Hematopoietic multipotent progenitor cell (in vitro differentiated cells): Measurements from ENCODE around the gene GABPB2. TPM values are rescaled to one million over a fixed set of nuclear protein-coding genes. Genes with fewer than 3 reads are reported as not detected.
A peak's percentile ranks its signal among the peaks of the same experiment; 100 is the strongest.
"Not testable (repeated sequence)": the region's sequence is repeated elsewhere in the genome, so short reads cannot be mapped to it uniquely, and the experiment has no call there.

Source experiments
- DNase-seq, 3 donors: peaks; one replicate each; pipeline ENCODE4 v3.0.0-alpha.2; 2011 to 2015; ENCODE audit warnings: low read depth in 2 of 3, low spot score in 2 of 3
- total RNA-seq: library from RNA; depleted of rRNA; stranded (reverse); fragments of >200 nt; gene quantifications from one replicate; pipeline ENCODE4 v1.2.3, GENCODE V29; 2012

GABPB2 gene
- total RNA-seq, 1 donor, result 5.7 TPM

DNA sequence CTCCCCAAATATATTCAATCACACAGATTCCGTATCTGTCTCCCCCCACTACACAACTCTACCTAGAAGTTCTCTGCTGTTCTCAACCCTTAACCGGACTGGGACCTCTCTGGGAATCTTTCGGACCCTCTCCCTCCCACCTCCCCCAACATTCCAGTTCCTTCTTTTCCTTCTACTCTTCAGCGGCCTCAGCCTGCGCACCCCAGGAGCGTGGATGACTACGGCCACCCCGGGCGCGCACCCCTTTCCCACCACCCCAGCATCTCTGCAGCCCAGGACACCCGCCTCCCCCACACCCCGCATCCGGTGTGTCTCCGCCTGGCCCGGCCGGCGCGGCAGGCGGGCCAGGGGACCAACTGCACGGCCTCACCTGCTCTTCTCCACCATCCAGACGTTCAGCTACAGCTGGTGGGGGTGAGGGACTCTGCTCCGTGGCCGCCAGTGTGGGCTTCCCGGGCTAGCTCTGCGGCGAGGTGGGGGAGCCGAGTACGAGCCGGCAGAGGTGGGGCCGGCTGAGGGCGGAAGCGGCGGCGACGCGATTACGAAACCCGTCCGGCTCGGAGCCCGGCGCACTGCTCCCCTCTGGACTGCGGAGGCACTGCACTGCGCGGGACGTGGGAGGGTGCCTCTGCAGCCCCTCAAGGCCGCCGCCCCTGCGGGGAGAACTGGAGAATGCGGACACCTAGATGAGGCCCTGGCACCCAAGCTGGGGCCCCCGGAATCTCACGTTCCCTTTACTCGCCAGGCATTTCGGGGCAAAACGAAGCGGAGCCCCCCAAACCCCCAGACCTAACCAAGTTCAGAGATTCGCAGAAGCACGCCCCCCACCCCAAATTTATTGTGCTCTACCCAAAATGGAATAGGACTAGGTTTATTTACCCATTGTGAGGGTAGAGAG is 11.2 kb upstream of the GABPB2 start, which contains the start of gene CDC42SE1:
CDC42SE1 (minus strand) TSS at position 514 of the 898 bp plus-strand sequence. CDS start 3,892 bp downstream, outside the sequence.
- DNase-seq, result peak; percentile 72 to 92 (median 90)

DNA sequence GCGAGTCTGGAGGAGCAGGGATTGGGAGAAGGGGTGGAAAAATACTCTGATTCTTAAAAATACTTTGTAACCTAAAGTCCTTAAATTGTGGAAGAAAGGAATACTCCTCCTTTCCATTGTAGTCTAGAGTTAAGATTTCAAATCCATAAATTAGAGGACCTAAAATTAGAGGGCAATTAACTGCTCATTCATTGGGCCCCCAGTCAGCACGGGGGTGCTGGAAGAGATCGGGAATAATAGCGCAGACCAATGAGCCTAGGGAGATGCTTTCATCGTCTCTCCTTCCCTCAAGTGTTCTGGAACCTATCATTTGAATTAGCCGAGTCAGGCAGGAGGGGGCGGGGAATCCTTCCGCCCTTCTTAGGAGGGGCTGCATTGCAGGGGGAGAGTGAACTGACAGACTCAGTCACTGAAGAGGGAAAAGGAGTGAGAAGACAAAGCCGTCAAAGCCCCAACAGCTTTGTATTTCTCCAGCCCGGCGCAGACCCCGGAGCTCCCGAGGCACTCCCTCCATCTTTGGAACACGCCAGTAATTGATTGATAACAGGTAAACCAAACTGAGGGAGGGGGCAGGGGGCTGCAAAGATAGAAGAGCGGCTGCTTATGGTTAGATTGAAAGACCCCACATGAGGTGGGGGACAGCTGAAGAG is 10.4 kb upstream of the GABPB2 start, which contains the start of gene MLLT11:
MLLT11 (plus strand) TSS at position 391 of the 650 bp plus-strand sequence. CDS start 6,828 bp downstream, outside the sequence.
- peak in 1 of 3 donors; percentile 57 for DNase-seq

- no peak for DNase-seq
Measured at GRCh38 chr1:151060657-151061421, 9.7 kb upstream of the GABPB2 start.

DNA sequence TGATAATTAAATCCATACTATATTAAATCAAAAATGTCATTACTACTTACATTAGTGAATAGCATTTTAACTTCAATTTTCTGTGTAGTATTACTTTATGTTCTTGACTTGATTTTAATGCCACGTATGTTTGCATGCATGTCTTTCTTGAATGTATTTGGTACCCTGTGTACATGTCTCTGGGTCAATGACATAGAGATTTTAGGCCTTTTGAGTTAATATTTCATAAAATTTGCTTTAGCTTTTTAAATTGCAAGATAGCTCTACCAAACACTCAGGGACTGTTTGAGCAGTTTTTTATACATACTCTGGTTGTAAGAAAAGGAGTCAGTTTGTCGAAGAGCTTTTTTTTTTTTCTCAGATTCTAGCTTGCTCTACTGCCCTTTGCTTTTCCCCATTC is 8.9 kb upstream of the GABPB2 start:
- DNase-seq, result no peak

- no peak for DNase-seq
Measured at GRCh38 chr1:151062741-151063371, 7.7 kb upstream of the GABPB2 start.

DNA sequence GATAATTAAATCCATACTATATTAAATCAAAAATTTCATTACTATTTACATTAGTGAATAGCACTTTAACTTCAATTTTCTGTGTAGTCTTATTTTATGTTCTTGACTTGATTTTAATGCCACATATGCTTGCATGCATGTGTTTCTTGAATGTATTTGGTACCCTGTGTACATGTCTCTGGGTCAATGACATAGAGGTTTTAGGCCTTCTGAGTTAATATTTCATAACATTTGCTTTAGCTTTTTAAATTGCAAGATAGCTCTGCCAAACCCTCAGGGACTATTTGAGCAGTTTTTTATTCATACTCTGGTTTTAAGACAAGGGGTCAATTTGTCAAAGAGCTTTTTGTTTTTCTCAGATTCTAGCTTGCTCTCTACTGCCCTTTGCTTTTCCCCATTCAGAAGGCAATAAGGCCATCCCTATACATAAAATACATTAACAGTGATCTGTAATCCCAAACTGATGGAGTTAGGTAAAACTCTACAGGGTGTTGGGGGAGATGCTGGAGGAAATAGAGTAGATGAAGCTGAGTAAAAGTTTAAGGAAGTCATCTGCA is 5.4 kb upstream of the GABPB2 start:
- DNase-seq, result no peak

DNA sequence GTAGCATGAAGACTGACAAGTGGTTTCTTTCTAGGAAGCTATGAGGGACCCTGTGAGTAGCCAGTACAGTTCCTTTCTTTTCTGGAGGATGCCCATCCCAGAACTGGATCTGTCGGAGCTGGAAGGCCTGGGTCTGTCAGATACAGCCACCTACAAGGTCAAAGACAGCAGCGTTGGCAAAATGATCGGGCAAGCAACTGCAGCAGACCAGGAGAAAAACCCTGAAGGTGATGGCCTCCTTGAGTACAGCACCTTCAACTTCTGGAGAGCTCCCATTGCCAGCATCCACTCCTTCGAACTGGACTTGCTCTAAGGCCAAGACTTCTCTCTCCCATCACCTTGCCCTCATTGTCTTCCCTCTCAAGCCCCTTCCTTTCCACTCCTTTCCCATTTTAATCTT is 3.4 kb upstream of the GABPB2 start:
- no peak for DNase-seq

- DNase-seq, result no peak
Measured at GRCh38 chr1:151069103-151069486, 1.5 kb upstream of the GABPB2 start.

DNA sequence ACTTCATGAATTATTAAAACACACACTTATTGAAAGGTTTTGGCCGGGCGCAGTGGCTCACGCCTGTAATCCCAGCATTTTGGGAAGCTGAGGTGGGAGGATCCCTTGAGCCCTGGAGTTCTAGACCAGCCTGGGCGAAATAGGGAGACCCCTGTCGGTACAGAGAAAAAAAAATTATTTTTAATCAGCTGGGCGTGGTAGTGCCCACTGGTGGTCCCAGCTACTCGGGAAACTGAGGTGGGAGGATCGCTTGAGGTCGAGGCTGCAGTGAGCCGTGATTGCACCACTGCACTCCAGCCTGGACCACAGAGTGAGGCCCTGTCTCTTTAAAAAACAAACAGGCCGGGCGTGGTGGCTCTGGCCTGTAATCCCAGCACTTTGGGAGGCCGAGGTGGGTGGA is 1.7 kb downstream of the GABPB2 start:
- no peak for DNase-seq

DNA sequence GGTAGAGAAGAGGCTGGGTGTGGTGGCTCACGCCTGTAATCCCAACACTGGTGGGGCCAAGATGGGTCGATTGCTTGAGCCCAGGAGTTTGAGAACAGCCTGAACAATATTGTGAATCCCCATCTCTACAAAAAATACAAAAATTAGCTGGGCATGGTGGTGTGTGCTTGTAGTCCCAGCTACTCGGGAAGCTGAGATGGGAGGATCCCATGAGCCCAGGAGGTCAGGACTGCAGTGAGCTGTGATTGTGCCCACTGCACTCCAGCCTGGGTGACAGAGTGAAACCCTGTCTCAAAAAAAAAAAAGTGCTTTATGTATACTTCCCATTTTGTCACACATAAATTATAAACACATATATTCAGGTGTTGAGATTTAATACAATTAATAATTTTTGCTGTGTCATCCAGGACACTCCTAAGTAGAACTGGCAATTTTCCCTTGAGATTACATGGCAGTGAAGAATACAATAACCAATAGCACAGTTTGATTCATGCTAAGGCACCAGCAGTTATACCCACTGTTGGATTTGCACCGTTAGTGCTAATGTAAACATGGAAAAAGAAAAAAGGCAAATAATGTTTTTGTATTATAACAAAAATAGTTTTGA is 15.5 kb downstream of the GABPB2 start:
- DNase-seq, result no peak

GRCh38 chr1:151097426-151097825 is 26.9 kb downstream of the GABPB2 start:
- not testable (repeated sequence) for DNase-seq

DNA sequence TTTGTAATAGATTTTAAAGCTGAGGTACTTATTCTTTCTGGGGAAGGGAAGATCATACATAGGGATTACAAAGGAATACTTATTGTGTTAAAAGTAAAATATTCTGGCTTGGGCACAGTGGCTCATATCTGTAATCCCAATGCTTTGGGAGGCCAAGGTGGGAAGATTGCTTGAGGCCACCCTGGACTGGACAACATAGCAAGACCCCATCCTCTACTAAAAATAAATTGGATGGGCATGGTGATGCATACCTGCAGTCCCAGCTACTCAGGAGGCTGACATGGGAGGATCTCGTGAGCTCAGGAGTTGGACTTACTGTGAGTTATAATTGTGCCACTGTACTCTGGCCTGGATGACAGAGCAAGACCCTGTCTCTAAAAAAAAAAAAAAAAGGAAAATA is 27.6 kb downstream of the GABPB2 start:
- DNase-seq, result no peak

DNA sequence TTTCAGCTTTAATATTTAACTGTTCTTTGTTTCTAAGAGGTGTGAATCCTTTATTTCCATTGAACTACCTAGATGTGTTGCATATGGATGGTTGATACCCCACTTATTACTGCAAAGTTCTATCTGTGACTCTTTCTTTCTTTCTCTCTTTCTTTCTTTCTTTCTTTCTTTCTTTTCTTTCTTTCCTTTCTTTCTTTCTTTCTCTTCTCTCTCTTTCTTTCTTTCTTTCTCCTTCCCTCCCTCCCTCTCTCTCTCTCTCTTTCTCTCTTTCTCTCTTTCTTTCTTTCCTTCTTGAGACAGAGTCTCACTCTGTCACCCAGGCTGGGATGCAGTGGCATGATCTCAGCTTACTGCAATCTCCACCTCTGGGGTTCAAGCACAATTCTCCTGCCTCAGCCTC is 34.1 kb downstream of the GABPB2 start:
- DNase-seq, result no peak

DNA sequence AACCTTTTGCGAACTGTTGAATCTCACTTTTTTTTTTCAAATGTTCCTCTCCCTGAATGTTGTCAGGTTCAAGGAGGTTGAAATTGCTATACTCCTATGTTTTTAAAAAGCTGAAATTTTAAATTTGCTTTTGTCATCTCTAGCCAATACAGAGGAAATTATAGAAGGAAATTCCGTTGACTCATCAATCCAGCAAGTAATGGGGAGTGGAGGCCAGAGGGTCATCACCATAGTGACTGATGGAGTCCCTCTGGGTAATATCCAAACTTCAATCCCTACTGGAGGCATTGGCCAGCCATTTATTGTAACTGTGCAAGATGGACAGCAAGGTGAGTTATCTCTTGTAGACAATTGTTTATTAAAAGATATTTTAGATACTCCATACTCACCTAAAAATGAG is 36.3 kb downstream of the GABPB2 start:
- no peak for DNase-seq

DNA sequence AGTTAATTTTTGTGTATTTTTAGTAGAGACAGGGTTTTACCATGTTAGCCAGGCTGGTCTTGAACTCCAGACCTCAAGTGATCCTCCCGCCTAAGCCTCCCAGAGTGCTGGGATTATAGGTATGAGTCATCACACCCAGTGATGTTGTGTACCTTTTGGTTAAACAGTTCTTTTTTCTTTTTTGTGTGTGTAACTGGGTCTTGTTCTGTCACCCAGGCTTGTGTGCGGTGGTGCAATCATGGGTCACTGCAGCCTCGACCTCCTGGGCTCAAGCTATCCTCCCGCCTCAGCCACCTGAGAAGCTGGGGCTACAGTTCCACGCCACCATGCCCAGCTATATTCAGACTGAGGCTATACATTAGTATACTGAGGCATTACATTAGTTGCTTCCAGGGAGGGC is 37.8 kb downstream of the GABPB2 start:
- no peak for DNase-seq

DNA sequence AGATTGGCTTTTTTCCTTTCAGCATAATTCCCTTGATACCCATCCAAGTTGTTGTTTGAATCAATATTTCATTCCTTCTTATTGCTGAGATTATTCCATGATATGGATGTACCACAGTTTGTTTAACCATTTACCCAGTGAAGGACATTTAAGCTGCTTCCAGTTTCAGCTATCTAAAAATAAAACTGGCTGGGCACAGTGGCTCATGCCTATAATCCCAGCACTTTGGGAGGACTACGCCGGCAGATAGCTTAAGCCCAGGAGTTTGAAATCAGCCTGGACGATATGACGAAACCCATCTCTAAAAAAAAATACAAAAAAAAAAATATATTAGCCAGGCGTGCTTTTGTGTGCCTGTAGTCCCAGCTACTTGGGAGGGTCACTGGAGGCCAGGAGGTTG is 43.3 kb downstream of the GABPB2 start:
- no peak for DNase-seq

DNA sequence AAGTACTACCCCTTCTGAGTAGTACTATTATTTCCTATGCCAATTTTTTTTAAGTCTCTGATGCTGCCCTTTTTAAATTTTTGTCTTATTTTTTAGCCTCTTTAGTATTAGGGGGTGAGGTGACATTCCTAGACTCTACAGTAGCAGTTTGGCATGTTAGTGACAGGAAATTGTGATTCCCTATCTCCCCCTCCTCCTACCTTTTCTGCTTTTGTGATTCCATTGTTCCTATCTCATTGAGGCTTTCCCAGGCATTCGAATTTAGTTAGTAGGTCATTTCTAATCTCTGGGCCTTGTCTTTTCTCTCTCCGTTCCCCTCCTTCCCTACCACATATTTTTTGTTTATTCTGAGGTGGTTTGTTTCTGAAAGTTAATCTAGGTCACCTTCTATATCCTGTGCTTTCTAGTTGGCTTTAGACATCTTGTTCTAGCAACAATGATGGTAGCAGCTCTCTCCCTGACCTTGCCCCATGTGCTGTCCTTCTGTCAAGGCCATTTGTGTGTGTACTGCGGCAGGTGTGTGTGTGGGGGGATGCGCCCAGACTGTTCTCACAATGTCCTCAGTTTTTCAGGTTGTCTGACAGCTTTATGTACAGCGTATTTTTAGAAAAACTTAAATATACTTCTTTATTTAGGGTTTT is 54.3 kb downstream of the GABPB2 start:
- DNase-seq, result no peak

- no peak for DNase-seq
Measured at GRCh38 chr1:151128800-151129199, 58.2 kb downstream of the GABPB2 start.

GRCh38 chr1:151130987-151131586 is 60.5 kb downstream of the GABPB2 start:
- peak; percentile 45 to 96 (median 93) for DNase-seq
